Measurements from ENCODE around the gene GZMB.
"Not testable (repeated sequence)": the region's sequence is repeated elsewhere in the genome, so short reads cannot be mapped to it uniquely, and the experiment has no call there.

GZMB gene

DNA sequence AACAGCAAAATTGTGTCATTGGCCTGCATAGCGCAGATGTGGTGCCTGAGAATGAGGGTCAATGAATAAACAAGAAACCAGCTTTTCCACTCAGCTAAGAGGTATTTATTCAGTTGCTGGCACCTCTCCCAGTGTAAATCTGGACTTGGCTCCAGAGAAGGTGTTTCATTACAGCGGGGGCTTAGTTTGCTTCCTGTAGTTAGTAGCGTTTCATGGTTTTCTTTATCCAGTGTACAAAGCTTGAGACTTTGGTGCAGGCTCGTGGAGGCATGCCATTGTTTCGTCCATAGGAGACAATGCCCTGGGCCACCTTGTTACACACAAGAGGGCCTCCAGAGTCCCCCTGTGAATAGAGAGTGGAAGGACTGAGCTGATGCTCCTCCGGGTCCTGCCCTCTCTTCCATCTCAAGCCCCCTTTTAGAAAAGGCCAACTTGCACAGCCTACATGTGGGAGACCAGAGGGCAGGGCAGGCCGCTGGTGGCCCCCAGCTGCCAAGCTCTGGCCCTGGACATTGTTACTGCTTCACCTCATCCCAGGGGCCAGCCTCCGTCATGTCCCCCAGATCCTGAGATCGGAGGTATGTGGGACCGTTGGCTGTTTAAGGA, 3.0 kb downstream of the GZMB start:
- no peak for DNase-seq

- no peak for DNase-seq
Measured at GRCh38 chr14:24630087-24630871, 3.7 kb downstream of the GZMB start.

DNA sequence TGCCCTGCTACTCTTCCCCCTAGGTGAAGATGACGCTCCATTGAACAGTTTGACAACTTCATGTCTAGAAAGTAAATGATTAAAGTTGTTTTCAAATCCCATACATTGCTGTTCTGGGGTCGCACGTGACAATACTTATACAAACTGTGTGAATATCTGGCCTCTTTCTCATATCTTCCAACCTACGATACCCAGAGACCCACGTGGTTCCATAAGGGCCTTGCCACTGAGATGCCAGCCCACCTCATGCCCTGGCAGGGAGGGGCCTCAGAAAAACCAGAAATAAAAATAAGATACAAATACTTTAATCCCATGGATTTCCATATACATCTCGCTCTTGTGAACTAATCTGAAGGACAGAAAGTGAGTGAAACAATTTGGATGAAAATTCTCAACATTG, 4.5 kb downstream of the GZMB start:
- no peak for DNase-seq

DNA sequence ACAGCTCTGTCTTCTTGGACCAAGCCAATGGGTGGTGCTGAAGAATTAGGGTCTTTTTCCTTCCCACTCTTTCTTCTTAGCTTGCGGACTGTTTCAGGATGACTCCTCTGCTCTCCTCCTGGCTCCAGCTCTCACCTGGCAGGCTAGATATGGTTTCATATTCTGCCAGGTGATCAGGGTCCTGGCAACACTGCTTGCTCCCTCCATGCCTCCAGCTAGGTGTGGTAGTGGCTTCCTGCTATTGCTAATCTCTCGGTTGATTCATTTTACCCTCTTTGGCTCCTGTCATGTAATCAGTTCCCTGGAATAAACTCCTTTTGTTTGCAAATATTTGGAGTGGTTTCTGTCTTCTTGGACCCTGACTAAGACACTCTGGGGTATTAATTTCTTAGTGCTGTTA, 20.2 kb downstream of the GZMB start:
- no peak for DNase-seq

DNA sequence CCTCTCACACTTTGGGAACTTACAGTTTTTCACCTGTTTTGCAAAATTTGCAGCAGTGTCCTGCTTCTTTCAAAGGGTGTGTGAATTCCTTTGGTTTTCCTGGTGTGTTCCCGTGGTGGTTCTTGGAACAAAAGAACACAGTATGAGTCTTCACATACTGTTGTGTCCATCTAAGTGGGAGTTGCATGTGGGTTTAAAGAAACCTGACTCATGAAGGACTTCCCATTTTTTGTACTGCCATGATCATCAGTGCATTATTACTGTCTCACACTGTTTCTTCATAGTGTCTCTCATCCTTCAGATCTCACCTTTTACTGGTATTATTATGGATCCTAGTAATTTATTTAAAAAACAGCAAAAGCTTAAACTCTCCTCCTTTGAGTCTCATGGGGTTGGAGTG, 20.7 kb downstream of the GZMB start:
- no peak for DNase-seq

DNA sequence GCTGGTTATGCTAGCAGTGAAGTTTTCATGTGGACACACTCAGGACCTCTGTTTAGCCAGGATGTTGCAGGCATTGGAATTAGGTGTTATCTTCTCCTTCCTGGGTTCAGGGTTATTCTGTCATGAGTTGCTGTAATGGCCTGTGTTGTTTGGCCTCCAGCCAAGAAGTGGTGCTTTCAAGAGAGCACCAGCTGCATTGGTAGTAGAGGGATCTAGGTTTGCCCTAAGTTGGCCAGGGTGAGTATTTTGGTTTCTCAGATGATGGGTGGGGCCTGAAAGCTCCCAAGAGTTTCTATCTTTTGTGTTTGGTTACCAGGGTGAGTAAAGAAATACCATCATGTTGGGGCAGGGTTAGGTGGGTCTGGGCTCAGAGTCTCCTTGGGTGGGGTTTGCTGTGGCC, 21.8 kb downstream of the GZMB start:
- DNase-seq, result no peak

GRCh38 chr14:24609655-24610344, 24.2 kb downstream of the GZMB start, which contains the start of gene GZMH:
Gene GZMH, minus strand, starts transcription at chr14:24609685. Its CDS starts 72 bp downstream, at chr14:24609613.
- no peak for DNase-seq

- DNase-seq, result no peak
Measured at GRCh38 chr14:24607635-24608514, 26.1 kb downstream of the GZMB start.

DNA sequence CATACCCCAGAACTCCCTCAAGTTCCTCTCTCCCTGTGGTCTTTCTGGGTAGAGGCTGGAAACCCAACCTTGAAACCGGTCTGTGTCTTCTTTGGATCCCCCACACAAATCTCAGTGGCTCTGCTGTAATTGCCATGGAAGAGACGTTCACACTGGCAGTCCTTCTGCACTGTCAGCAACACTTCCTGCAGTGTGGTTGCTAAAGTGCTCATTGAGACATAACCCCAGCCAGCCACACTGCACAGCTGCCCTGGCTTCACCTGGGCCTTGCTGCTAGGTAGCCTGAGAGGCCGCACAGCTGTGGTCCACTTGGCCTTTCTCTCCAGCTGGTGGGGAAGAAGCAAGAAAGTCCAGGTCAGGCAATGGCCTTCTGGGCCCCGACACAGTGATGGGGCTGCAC, 26.9 kb downstream of the GZMB start:
- DNase-seq, result no peak

DNA sequence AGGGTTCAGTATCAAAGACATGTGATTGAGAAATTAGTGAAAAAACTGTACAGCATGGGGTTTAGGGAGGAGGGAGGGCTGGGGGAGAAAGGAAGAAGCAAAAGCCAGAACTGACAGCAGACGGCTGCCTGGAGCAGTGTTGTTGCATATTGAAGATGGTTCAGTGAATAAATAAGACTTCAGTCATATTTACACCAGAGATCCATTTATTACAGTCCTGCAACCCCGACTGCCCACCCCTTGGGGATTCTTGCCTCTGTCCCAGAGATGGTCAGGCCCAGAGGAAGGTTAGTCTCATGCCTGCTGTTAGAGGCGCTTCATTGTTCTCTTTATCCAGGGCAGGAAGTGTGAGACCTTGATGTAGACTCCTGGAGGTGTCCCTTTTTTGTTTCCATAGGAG, 27.7 kb downstream of the GZMB start:
- no peak for DNase-seq

DNA sequence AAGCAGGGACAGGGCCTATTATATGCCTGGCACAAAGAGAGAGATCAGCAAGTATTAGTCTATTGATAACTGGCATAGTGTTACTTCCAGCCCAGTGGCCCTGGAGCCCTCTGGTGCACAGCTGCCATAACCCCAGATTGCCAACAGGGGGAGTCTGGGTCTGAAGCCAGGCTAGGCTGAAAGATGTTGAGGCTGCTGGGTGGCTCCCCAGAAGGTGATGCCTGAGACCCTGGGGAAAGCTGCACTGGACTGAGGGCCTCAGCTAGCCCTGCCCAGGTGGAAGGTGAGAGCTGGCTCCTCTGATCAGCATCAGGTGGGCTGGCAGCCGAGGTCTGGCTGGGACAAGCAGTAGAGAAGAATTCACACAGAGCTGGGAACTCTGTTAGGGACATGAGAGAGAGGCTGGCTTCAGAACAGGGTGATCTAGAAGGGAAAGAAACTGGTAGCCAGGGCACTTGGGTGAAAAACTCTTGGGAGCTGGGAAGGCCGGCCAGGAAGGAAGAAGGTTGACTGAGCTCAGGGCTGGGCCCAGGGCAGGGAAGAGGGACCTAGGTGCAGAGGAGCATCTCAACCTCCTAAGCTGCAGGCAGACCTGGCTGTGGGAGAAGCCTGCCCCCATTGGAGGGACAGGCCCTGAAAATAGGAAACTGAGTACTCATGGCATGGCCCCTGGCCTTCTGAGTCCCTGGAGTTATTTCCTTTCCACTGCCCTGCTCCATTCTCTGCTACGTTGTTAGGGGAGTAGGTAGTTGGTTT, 28.4 kb downstream of the GZMB start:
- DNase-seq, result peak in 1 of 2 donors; percentile 3

DNA sequence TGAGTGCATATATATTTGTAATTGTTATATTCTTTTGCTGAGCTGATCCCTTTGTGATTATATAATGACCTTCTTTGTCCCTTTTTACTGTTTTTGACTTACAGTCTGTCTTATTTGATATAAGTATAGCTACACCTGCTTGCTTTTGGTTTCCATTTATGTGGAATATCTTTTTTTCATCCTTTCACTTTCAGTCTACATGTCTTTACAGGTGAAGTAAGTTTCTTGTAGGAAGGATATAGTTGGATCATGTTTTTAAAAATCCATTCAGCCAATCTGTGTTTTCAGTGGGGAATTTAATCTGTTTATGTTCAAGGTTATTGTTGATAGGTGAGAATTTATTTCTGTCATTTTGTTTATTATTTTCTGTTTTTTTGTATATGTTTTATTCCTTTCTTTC, 36.6 kb downstream of the GZMB start:
- DNase-seq, result no peak

GRCh38 chr14:24595073-24595808, 38.7 kb downstream of the GZMB start:
- no peak for DNase-seq

DNA sequence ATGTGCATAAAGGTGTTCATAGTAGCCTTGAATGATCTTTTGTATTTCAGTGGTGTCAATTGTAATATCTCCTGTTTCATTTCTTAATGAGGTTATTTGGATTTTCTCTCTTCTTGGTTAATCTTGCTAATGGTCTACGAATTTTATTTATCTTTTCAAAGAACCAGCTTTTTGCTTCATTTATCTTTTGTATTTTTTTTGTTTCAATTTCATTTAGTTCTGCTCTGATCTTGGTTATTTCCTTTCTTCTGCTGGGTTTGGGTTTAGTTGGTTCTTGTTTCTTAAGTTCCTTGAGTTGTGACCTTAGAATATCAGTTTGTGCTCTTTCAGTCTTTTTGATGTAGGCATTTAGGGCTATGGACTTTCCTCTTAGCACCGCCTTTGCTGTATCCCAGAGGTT, 43.0 kb downstream of the GZMB start:
- not testable (repeated sequence) for DNase-seq

DNA sequence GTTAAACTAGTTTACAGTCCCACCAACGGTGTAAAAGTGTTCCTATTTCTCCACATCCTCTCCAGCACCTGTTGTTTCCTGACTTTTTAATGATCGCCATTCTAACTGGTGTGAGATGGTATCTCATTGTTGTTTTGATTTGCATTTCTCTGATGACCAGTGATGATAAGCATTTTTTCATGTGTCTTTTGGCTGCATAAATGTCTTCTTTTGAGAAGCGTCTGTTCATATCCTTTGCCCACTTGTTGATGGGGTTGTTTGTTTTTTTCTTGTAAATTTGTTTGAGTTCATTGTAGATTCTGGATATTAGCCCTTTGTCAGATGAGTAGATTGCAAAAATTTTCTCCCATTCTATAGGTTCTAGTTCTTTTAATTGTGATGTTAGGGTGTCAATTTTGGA, 49.6 kb downstream of the GZMB start:
- DNase-seq, result not testable (repeated sequence)

Data from bone marrow (tissue), 2 donors.